GM21786 (cell line): ENCODE measurements around the gene SEBOX.

Source experiments
- ATAC-seq: cut with Tn5 transposase; IDR thresholded peaks from one replicate; pipeline ENCODE4 v1.9.1; 2021; ENCODE audit not compliant: unreplicated experiment

The SEBOX gene

DNA sequence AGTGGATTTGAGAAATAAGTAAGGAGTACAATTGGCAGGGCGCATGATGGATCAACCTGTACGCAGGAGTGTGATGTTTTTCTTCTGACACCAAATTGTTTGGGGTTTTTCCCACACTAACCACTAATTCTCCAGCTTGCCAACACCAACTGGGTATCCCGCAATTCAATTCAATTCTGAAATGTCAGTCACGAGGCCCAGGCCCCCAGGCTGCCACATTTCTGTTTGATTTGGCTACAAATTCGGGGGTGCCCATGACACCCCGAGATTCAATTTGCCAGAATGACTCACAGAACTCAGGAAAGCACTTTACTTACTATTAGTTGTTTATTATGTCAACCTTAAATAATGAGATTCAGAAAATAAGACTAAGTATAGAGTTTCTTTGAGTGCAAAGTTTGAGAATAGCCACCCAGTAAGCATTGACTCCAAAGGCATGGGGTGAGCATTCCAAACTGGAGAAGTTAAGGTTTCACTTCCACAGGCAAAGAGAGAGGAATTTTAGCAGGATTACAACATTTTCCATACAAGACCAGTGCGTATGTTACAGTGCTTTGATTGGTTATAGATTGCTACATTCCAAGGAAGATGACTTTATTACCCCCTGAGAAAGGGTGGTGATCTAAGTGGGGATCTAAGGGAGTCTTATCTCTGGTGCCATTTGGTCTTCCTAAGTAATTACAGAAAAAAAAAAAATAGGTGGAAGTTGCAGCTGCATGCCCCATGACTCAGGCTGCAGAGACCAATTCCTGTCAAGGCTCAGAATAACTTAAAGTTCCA, 29.5 kb upstream of the SEBOX start:
- ATAC-seq = no peak

DNA sequence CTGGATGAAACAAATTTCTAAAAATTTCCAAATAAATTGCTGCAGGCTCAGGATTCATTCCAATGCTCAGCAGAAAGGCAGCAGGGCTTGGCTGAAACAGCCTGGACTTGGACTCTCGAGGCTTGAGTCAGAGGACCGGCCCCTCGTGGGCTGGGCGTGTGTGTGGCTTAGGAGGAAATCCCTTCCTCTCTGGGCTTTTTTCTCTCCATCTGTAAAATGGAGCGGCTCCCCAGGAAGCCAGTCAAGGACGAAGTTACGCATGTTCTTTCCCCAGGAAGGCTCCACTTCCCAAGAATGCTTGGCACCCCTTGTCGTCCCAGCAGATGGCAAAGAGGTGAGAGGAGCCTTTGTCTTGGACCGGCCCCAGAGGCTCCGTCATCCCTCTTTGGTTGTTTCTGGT, 27.5 kb upstream of the SEBOX start:
- ATAC-seq = no peak

DNA sequence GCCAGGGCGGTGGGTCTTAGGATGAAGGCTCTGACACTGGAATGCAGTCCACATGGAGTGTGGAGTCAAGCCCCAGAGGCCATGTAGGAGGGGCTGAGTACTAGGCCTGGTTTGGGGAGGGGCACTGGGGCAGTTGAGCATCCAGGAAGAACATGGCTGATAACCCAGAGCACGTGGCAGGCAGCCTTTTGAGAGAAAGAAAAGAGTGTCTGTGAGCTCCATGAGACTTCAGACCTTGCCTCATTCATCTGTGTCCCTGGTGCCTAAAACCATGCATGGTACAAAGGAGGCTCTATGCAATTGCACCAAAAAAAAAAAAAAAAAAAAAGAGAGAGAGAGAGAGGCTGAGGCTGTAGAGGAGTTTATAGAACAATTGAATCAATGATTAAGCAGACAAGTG, 26.4 kb upstream of the SEBOX start:
- ATAC-seq = no peak

DNA sequence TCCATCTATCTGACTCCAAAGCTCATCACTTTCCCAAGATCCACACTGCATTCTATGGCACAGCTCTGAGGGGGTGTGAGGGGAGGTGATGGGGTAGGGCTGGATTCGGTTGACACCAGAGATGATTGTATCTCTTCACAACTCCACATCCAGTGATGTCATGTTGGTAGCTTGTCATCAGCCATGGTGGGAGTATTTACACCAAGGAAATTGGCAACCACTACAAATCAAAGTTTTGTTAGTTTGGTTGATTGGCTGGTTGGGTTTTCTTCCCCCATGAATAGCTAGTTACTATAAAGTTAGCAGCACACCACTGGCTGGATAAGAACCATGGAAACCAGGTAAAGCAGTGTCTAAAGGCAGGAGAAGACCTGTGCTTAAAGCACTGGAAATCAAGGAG, 26.0 kb upstream of the SEBOX start:
- ATAC-seq = no peak

DNA sequence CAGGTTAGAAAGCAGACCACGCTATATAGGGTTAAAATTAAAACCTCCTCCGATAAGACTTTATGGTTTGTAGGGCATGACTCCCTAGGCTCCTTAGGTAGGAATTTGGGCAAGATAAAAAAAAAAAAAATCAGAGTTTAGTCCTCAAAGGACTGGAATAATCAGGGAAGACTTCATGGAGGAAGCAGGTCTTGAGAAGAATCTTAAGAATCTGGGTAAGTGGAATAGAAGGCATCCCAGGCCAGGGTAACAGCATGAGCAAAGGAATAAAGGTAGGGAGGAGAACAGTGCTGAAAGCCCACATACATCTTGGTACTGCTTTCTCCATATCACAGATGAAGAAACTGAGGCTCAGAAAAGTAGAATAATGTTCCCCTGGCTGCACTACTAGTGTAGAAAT, 25.6 kb upstream of the SEBOX start:
- no peak for ATAC-seq

DNA sequence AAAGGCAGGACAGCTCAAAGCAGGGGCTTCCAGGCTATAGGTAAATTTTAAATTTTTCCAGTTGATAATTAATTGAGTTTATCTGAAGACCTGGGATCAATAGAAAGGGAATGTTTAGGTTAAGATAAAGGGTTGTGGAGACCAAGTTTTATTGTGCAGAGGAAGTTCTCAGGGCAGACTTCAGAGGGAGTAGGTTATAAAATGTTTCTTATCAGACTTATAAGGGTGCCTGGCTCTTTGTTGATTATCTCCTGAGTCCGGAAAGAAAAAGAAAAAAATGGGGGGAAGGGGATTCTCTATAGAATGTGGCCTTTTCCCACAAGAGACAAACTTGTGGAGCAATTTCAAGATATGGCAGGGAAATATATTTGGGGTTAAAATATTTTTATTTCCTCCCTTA, 25.1 kb upstream of the SEBOX start:
- no peak for ATAC-seq

DNA sequence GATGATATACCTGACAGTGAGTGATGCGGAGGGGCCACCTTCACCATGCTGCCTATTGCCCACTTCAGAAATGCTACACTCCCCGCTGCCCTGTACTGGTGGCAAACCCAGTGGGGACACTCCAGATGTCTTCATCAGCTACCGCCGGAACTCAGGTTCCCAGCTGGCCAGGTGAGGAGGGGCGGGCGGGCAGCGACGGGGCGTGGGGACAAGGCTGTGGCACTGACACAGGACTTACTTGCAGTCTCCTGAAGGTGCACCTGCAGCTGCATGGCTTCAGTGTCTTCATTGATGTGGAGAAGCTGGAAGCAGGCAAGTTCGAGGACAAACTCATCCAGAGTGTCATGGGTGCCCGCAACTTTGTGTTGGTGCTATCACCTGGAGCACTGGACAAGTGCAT, 23.1 kb upstream of the SEBOX start:
- no peak for ATAC-seq

DNA sequence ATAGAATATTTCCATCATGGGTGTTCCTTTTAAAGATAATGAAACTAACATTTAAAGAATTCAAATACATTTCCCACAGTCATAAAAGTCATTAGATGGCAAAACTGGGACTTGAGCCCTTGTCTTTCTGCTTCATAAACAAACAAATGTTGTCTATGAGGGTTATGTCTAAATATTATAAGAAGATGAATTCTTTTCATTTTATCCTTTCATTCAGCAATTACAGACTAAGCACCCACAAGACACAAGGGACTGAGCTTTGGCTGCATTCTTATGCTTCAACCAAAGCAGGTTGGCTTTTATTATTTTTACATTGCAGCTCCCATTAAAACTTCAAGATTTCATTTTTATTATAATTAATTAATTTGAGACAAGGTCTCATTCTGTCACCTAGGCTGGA, 21.4 kb upstream of the SEBOX start:
- no peak for ATAC-seq

DNA sequence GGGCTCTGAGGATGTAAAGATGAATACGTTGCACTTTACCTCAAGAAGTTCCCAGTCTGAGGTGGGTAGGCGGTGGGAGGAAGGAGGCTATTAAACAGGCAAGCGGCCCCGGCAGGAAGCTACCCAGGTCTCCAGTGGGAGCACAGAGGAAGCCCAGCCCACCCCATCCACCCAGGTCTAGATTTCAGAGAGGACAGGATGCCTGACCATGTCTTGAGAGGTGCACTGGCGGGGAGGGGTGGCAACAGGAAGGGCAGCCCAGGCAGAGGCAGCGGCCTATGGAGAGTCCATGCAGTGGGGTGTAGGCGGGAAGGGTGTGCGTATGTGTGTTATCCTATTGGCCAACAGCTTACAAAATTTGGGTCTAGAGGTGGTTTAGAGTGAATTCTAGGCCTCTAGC, 20.4 kb upstream of the SEBOX start:
- no peak for ATAC-seq

DNA sequence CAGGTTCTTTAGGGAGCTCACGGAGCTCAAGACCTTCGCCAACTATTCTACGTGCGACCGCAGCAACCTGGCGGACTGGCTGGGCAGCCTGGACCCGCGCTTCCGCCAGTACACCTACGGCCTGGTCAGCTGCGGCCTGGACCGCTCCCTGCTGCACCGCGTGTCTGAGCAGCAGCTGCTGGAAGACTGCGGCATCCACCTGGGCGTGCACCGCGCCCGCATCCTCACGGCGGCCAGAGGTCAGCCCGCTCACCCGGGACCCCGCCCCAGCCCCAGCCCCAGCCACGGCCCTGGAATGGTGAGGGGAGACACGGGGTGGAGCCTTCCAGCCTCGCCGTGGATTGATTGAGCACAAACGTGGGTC, 20.0 kb upstream of the SEBOX start:
- no peak for ATAC-seq

DNA sequence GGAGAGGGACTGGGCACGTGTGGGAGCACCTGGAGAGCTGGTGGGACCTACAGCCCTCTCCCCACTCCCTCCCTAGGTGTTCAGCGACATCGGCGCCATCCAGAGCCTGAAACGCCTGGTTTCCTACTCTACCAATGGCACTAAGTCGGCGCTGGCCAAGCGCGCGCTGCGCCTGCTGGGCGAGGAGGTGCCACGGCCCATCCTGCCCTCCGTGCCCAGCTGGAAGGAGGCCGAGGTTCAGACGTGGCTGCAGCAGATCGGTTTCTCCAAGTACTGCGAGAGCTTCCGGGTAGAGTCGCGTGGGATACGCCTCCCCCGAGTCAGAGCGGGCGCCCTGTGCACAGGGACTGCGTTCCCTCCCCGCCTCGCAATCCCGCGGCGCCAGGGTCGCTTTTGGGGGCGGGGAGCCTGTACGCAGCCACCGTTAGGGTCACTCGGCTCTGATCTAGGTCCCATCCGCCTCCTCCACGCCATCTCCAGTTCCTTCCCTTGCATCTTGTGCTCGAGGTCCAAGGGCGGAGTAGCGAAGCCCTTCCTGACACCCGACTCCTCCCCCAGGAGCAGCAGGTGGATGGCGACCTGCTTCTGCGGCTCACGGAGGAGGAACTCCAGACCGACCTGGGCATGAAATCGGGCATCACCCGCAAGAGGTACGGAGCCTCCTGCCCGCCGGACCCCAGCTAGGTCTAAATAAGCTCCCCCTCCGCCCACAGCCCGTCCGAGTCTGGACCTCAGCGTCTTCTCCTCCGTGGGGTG, 19.5 kb upstream of the SEBOX start:
- ATAC-seq = peak; percentile 57

DNA sequence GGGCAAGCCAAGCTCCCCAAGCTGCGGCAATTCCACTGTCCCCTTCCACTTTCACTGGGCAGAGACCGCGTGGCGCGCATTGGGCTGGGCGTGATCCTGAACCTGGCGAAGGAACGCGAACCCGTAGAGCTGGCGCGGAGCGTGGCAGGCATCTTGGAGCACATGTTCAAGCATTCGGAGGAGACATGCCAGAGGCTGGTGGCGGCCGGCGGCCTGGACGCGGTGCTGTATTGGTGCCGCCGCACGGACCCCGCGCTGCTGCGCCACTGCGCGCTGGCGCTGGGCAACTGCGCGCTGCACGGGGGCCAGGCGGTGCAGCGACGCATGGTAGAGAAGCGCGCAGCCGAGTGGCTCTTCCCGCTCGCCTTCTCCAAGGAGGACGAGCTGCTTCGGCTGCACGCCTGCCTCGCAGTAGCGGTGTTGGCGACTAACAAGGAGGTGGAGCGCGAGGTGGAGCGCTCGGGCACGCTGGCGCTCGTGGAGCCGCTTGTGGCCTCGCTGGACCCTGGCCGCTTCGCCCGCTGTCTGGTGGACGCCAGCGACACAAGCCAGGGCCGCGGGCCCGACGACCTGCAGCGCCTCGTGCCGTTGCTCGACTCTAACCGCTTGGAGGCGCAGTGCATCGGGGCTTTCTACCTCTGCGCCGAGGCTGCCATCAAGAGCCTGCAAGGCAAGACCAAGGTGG, 16.3 kb upstream of the SEBOX start:
- no peak for ATAC-seq

DNA sequence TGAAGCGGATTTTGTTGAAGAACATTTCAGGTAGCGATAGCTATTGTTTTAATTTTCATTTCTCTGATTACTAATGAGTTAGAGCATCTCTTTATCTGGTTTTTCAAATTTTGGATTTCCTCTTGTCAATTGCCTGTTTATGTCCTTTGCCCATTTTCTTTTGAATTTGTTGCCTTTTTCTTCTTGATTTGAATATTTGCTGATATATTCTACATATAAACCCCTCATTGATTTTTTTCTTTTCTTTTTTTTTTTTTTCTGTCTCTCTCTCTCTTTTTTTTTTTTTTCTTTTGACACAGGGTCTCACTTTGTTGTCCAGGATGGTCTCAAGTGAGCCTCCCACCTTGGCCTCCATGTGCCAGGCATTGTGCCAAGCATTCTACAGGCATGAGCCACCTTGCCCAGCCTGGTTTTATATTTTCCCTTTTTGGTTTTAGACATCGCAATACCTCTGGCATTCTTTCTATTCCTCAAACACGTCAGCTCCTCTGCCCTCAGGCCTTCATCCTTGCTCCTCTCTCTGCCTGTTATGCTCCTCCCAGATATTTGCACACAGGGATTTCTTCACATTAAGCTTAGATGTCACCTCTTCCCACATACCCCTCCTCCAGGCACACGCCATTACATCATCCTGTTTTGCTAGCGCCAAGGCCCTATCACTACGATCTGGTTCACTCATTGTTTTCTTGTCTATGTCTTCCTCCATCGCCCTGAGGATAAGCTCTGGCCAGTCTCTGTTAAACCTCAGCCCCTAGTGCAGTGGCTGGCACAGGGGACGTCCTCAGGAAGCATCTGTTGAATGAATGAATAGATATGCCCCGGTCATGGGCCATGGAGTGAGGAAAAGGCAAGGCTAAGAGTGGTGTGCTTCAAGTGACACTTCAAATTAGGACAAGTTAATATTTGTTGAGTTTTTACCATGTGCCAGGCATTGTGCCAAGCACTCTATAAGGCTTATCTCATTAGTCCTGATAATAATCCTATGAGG, 15.1 kb upstream of the SEBOX start:
- no peak for ATAC-seq

DNA sequence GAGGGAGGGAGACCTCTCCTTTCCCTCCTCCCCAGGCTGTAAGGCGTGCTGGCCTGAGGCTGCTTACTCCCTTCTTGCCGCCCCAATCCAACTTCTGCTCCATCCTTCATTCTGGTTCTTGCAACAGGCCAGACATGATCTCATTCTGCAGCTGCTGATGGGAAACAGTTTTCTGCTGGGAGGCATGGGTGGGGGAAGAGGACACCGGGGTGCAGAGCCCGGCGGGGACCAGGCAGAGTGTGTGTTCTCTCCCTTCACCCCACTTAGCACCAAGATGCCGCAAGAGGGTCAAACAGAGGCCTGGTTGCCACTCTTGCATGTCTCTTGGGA, 7.9 kb upstream of the SEBOX start:
- no peak for ATAC-seq

DNA sequence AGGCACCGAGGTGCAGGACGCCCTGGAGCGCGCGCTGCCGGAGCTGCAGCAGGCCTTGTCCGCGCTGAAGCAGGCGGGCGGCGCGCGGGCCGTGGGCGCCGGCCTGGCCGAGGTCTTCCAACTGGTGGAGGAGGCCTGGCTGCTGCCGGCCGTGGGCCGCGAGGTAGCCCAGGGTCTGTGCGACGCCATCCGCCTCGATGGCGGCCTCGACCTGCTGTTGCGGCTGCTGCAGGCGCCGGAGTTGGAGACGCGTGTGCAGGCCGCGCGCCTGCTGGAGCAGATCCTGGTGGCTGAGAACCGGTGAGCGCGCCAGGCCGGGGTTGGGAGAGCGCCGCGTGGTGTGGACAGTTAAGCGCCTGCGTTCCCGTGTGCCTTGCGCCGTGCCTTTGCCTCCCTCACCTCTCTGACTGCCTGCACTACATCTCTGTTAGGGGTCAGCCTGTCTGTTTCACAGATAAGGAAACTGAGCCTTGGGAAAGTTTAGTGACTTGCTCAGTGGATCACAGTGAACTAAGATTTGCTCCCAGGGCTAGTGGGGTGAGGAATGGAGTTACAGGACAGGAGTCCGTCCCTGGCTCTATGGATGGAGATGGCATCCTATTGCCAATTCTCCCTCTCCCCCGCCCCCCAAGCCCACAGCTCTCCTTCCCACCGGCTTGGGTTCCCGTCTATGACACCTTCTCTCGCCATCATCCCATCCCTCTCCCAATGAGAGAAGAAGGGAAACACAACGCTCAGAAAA, 7.4 kb upstream of the SEBOX start:
- no peak for ATAC-seq

DNA sequence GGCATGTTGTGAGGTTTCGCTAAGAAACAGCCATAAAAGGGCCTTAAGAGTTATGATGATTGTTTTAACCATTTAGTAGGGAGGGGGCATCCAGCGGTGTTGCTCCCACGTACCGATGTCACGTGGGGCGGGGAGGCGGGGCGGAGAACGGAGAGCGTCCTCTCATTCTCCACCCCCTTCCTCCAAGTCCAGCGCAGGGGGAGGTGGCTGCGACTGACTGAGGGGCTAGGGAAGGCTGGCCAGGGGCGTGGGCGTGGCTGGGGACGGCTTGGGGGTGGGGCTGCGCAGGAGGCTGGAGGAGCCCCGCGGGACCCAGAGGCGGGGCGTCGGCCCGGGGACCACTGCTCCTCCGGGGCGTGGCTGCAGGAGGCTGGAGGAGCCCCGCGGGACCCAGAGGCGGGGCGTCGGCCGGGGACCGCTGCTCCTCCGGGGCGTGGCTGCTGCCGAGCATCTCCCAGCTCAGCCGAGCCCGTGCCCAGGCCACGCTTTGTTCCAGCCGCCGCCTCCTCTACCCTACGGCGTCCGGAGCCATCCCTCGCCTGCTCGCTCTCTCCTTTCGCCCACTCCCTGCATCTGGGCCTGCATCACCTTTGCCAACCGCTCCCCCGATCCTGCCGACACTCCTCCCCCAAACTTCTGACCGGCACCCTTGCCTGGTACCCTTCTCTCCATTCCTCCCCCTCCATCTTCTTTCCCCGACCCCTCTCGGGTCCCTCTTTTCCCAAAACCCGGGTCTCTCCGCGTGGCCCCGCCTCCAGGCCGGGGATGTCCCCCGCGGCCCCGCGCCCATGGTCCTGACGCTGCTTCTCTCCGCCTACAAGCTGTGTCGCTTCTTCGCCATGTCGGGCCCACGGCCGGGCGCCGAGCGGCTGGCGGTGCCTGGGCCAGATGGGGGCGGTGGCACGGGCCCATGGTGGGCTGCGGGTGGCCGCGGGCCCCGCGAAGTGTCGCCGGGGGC, 6.5 kb upstream of the SEBOX start, which contains the start of gene SARM1:
Gene SARM1 (plus strand): TSS at position 450 of the 958 bp plus-strand sequence. CDS start 339 bp downstream, at position 789.
- peak; percentile 85 for ATAC-seq

DNA sequence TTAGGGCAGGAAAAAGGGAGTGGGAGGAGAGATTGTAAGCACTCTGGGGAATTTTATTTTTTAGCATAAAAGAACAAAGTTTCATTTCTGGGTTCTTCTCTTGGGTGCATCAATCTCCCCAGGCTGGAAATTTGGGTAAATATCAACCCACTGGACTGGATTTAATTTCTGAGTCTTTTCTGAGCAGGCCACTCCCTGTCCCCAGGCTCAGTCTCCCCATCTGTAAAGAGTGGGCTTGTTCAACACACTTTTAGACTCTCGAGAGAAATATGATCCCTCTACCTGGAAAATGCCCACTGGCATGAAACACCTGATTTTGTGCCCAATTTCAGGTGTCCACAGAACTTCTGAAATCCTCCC, 5.7 kb upstream of the SEBOX start:
- ATAC-seq = no peak

DNA sequence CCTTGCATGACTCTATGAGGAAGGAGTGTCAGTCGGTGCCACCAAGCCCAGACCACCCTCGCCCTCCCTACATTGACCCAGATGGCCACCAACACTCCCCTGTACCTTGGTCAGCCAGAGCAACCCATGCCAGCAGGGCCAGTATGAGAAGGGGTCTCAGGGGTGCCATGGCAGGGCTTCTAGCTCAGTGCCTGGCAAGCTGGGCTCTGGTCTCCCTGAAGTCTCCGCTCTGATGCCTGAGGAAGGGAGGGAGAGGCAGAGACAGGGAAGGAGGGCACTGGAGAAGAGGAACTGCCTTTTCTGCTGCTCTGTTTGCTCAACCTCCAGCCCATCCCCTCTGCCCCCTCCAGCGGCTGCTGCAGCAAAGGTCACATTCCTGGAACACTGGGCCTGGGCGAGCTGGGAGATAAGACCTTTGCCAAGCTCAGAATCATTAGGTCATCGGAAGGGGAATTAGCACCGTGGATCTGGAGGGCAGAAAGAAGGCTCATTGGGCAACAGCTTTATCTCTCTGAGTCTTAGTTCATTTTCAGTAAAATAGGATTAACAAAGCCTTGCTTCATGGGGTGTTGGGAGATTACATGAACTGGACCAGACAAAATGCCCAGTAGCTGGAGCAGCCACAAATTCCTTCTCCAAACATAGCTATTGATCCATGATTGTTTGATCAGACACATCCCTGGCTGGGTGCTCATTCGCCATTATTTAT, 5.2 kb upstream of the SEBOX start, which contains the start of gene VTN:
Gene VTN (minus strand): TSS at position 273 of the 709 bp plus-strand sequence. CDS start 104 bp downstream, at position 169.
- no peak for ATAC-seq

DNA sequence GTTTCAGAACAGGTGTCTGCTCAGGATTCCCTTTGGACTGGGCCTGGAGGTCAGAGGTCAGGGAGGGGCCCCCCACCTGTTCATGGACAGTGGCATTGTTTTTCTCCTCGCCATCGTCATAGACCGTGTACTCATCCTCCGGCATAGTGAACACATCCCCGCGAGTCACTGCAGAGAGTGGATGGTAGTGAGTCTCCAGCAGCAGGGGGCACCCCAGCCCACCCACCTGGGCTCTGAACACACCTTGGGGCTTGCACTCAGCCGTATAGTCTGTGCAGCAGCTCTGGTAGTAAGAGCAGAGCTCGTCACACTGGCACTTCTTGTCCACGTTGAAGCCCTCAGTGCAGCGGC, 4.7 kb upstream of the SEBOX start:
- no peak for ATAC-seq
